IMR-90 (cell line): ENCODE measurements around the gene TSC22D3. TPM values are rescaled to one million over a fixed set of nuclear protein-coding genes. Genes with fewer than 3 reads are reported as not detected.

Experiments used
- ATAC-seq: fragments of 200-7000 bp; cut with Tn5 transposase; 2 replicates; pipeline ENCODE4 v1.9.1; 2020; ENCODE audit warnings: low read depth, mild to moderate bottlenecking, moderate library complexity
- BruUV-seq: library from RNA; stranded (reverse); fragments of 400-500 nt; replicated peaks from 2 replicates; lab custom pipeline; 2021; lab: Mats Ljungman, UMichigan
- CTCF ChIA-PET: fragments of 300-600 bp; formaldehyde crosslinking; extraction: SDS; loops from one replicate; lab custom pipeline; 2021; ENCODE audit warnings: antibody characterized with exemption; lab: Yijun Ruan, JAX
- POLR2A ChIA-PET: fragments of 300-600 bp; sonication (Branson Sonifier 250); formaldehyde crosslinking; loops from one replicate; lab custom pipeline; 2022; ENCODE audit warnings: antibody characterized with exemption; ENCODE audit not compliant: unreplicated experiment; lab: Charles Lee
- DNase-seq: peaks from one replicate; pipeline ENCODE4 v3.0.0; 2013
- H2AFZ ChIP-seq: replicated peaks from 2 replicates; pipeline ENCODE3; 2013; ENCODE audit warnings: low read length, mild to moderate bottlenecking; ENCODE audit not compliant: poor library complexity
- H2AK5ac ChIP-seq: 2 replicates; pipeline ENCODE4 v1.6.1; 2013; ENCODE audit warnings: low read depth, low read length, inconsistent platforms
- H2AK9ac ChIP-seq: replicated peaks from 2 replicates; pipeline ENCODE3; 2013; ENCODE audit warnings: mild to moderate bottlenecking, low read depth, low read length, moderate library complexity; ENCODE audit not compliant: poor library complexity
- H2BK120ac ChIP-seq: 2 replicates; pipeline ENCODE4 v1.6.1; 2013; ENCODE audit warnings: low read depth, low read length, inconsistent platforms
- H2BK15ac ChIP-seq: 3 replicates; pipeline ENCODE4 v1.6.1; 2013; ENCODE audit warnings: low read depth, low read length, inconsistent platforms
- H2BK20ac ChIP-seq: 2 replicates; pipeline ENCODE4 v1.6.1; 2013; ENCODE audit warnings: low read depth, mild to moderate bottlenecking, inconsistent platforms, low read length, moderate library complexity
- H2BK5ac ChIP-seq: 2 replicates; pipeline ENCODE4 v1.6.1; 2013; ENCODE audit warnings: mild to moderate bottlenecking, low read depth, low read length, inconsistent platforms; ENCODE audit not compliant: poor library complexity, severe bottlenecking
- H3K14ac ChIP-seq: replicated peaks from 2 replicates; pipeline ENCODE4 v1.6.1; 2013; ENCODE audit warnings: low read depth, low read length, inconsistent platforms
- H3K18ac ChIP-seq: 2 replicates; pipeline ENCODE4 v1.6.1; 2013; ENCODE audit warnings: low read depth, low read length, control low read depth
- H3K23ac ChIP-seq: 2 replicates; pipeline ENCODE4 v1.6.1; 2013; ENCODE audit warnings: low read depth, low read length, inconsistent platforms
- H3K27ac ChIP-seq: 2 replicates; pipeline ENCODE4 v1.5.1; 2013; ENCODE audit warnings: mild to moderate bottlenecking, control low read depth, low read length; ENCODE audit not compliant: insufficient read depth
- H3K27me3 ChIP-seq: 2 replicates; pipeline ENCODE4 v1.6.1; 2013; ENCODE audit warnings: low read length; ENCODE audit not compliant: control insufficient read depth, insufficient read depth
- H3K36me3 ChIP-seq: 2 replicates; pipeline ENCODE4 v1.6.1; 2013; ENCODE audit warnings: low read length, mixed read lengths; ENCODE audit not compliant: control insufficient read depth, insufficient read depth
- H3K4ac ChIP-seq: 2 replicates; pipeline ENCODE4 v1.6.1; 2013; ENCODE audit warnings: low read depth, low read length, inconsistent platforms
- H3K4me1 ChIP-seq: 2 replicates; pipeline ENCODE4 v1.6.1; 2013; ENCODE audit warnings: low read length, mixed read lengths; ENCODE audit not compliant: control insufficient read depth, insufficient read depth
- H3K4me2 ChIP-seq: 2 replicates; pipeline ENCODE4 v1.6.1; 2013; ENCODE audit warnings: low read depth, mild to moderate bottlenecking, control low read depth, low read length, moderate library complexity
- H3K4me3 ChIP-seq: 2 replicates; pipeline ENCODE4 v1.5.1; 2013; ENCODE audit warnings: low read depth, mild to moderate bottlenecking, control low read depth, low read length, moderate library complexity; ENCODE audit not compliant: insufficient read depth
- H3K56ac ChIP-seq: 2 replicates; pipeline ENCODE4 v1.6.1; 2013; ENCODE audit warnings: low read length, inconsistent platforms; ENCODE audit not compliant: insufficient read depth; ENCODE audit errors: extremely low read depth
- H3K79me1 ChIP-seq, 2 experiments: 2 replicates each; pipeline ENCODE4 v1.6.1; 2013; ENCODE audit warnings: low read length in 2 of 2, inconsistent platforms in 1 of 2, low read depth in 1 of 2
- H3K9ac ChIP-seq: 2 replicates; pipeline ENCODE4 v1.6.1; 2013; ENCODE audit warnings: low read depth, low read length, control low read depth
- H3K9me1 ChIP-seq: 2 replicates; pipeline ENCODE4 v1.6.1; 2013; ENCODE audit warnings: low read length, inconsistent platforms; ENCODE audit not compliant: insufficient read depth
- H3K9me3 ChIP-seq: 2 replicates; pipeline ENCODE4 v1.6.1; 2013; ENCODE audit warnings: low read length; ENCODE audit not compliant: control insufficient read depth, insufficient read depth
- H4K20me1 ChIP-seq: 2 replicates; pipeline ENCODE4 v1.6.1; 2013; ENCODE audit warnings: low read length, inconsistent platforms; ENCODE audit not compliant: insufficient read depth
- H4K5ac ChIP-seq: 2 replicates; pipeline ENCODE4 v1.6.1; 2013; ENCODE audit warnings: mild to moderate bottlenecking, low read depth, low read length, control low read depth
- H4K8ac ChIP-seq, 2 experiments: 2 replicates each; pipeline ENCODE4 v1.6.1; 2013; ENCODE audit warnings: low read depth in 2 of 2, low read length in 2 of 2, control low read depth in 1 of 2, inconsistent platforms in 1 of 2
- H4K91ac ChIP-seq: 2 replicates; pipeline ENCODE4 v1.6.1; 2013; ENCODE audit warnings: low read depth, low read length, inconsistent platforms; ENCODE audit not compliant: insufficient read depth
- MAFK ChIP-seq: IDR thresholded peaks from 2 replicates; pipeline ENCODE4 v1.6.1; 2012; ENCODE audit warnings: low read depth, low read length, improper control_type of control experiment
- NFE2L2 ChIP-seq: fragments of 150-350 bp; IDR thresholded peaks from 2 replicates; pipeline ENCODE4 v1.6.1; 2016; ENCODE audit warnings: low read depth, mild to moderate bottlenecking, low read length
- WGBS, 2 experiments: methylation state at CpG; one replicate each; pipeline versions ENCODE4 v1.1.5 to v1.1.7; 2013; ENCODE audit warnings: missing lambda C conversion rate in 2 of 2; ENCODE audit not compliant: insufficient read length in 1 of 2; ENCODE audit errors: extremely low coverage in 2 of 2; 5-methylcytosine and 5-hydroxymethylcytosine counted together
- dilution Hi-C: fragments of 300-500 bp; cut with HindIII; formaldehyde crosslinking; loops from one replicate; pipeline ENCODE4 v1.14.3; 2018; ENCODE audit warnings: low sequenced_read_pairs; ENCODE audit not compliant: unreplicated experiment
- in situ Hi-C: fragments of 300-500 bp; cut with MboI; formaldehyde crosslinking; loops from 3 replicates; pipeline ENCODE4 v1.14.3; 2019; ENCODE audit warnings: low sequenced_read_pairs, inconsistent platforms, mixed read lengths
- intact Hi-C: fragments of 100-400 bp; cut with micrococcal nuclease; formaldehyde crosslinking; loops from 2 replicates; pipeline ENCODE4 v1.10.0; 2022
- polyA plus RNA-seq, 3 experiments: library from polyadenylated mRNA; depleted of rRNA; stranded (reverse); fragments of >200 nt; gene quantifications; 2 replicates each; pipeline ENCODE4 v1.2.3, GENCODE V29; 2012; ENCODE audit warnings: low replicate concordance in 1 of 3
- total RNA-seq: library from RNA; depleted of rRNA; stranded (reverse); fragments of >200 nt; gene quantifications from 2 replicates; pipeline ENCODE4 v1.2.3, GENCODE V29; 2012
- TF ChIP-seq, protein P1 (sequence below): conservative IDR thresholded peaks from 2 replicates; pipeline ENCODE4 v1.5.1; 2012; ENCODE audit warnings: mild to moderate bottlenecking, low read depth, low read length, improper control_type of control experiment

Gene TSC22D3
- total and polyA plus RNA-seq, 2 of the 4 experiments (the other 2 are of a cell fraction), result 9.9 to 14.0 TPM

DNA sequence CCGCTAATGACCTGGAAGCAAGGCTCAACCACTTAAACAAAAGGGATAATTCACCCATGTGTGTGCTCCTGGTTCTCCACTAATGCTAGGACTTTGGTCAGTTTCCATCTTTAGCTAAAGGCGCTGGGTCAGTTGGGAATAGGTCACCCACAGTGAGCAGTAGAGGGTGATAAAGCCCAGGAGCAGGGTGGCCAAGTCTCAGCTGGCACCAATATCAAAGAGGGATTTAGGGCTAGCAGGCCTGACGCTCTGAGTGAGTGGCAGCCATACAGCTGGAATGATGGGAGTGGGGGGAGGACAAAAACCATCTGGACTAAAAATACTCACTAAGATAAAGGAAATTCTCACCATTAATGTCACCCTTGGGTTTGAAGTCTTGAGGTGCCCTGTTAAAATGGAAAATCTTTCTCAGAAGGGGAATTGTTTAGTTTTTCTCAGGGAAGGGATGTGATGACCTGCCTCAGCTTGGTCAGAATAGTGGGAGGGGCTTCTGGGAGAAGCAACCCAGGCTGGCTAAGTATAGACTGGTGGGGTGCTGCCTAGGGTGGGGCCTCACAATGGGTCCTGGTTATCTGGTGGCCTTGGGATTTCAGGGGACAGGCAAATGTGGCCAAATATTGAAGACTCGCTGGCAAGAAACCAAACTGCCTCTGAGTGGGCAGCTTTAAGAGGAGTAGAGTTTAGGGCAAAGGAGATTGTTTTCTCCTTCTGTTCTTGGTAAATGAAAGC lies 47.1 kb downstream of the TSC22D3 start:
- POLR2A ChIA-PET, result no interaction called here

More for the DNA sequence above, 47.1 kb downstream of the TSC22D3 start:
- Histone ChIP-seq H3K23ac (no peak overlapping the region), H3K4me3 (no peak overlapping the region), H3K9me1 (no peaks in the 10 kb centered on the region), H4K20me1 (no peaks in the 10 kb centered on the region), H3K4ac (no peak overlapping the region), H3K4me1 (peaks cover 7% of the 10 kb centered on the region), H3K9ac (no peak overlapping the region), H4K91ac (no peak overlapping the region), H2BK15ac (no peak overlapping the region), H2BK120ac (no peak overlapping the region), H4K5ac (no peak overlapping the region), H3K27ac (no peak overlapping the region), H4K8ac (no peak overlapping the region), H3K56ac (no peak overlapping the region), H3K79me1 (no peaks in the 10 kb centered on the region), H3K18ac (no peak overlapping the region), H3K36me3 (no peaks in the 10 kb centered on the region), H2BK20ac (no peak overlapping the region), H3K14ac (no peak overlapping the region), H3K27me3 (peaks cover 4% of the 10 kb centered on the region), H2AFZ (no peak overlapping the region), H3K4me2 (no peak overlapping the region), H2BK5ac (no peak overlapping the region), H3K9me3 (no peaks in the 10 kb centered on the region), H2AK5ac (no peak overlapping the region), H2AK9ac (no peak overlapping the region)
- DNase-seq, result no peak
- CTCF ChIA-PET, result no interaction called here
- TF ChIP-seq MAFK (no peak), NFE2L2 (no peak)
- TF ChIP-seq, protein P1, sequence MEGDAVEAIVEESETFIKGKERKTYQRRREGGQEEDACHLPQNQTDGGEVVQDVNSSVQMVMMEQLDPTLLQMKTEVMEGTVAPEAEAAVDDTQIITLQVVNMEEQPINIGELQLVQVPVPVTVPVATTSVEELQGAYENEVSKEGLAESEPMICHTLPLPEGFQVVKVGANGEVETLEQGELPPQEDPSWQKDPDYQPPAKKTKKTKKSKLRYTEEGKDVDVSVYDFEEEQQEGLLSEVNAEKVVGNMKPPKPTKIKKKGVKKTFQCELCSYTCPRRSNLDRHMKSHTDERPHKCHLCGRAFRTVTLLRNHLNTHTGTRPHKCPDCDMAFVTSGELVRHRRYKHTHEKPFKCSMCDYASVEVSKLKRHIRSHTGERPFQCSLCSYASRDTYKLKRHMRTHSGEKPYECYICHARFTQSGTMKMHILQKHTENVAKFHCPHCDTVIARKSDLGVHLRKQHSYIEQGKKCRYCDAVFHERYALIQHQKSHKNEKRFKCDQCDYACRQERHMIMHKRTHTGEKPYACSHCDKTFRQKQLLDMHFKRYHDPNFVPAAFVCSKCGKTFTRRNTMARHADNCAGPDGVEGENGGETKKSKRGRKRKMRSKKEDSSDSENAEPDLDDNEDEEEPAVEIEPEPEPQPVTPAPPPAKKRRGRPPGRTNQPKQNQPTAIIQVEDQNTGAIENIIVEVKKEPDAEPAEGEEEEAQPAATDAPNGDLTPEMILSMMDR, result no peak
- dilution Hi-C loops, result no loop called here
- ATAC-seq, result no peak
- in situ Hi-C loops, result no loop called here
- WGBS, 2 experiments, result no CpG with 5 or more reads among the region's 4 CpGs
- no TSS peak for BruUV-seq
- intact Hi-C loops, result no loop called here
